GM21423 (cell line): Measurements from ENCODE around the gene C3orf49.

Experiments
- ATAC-seq: cut with Tn5 transposase; IDR thresholded peaks from one replicate; pipeline ENCODE4 v1.9.1; 2021; ENCODE audit warnings: mild to moderate bottlenecking, moderate library complexity; ENCODE audit not compliant: unreplicated experiment

C3orf49 gene

DNA sequence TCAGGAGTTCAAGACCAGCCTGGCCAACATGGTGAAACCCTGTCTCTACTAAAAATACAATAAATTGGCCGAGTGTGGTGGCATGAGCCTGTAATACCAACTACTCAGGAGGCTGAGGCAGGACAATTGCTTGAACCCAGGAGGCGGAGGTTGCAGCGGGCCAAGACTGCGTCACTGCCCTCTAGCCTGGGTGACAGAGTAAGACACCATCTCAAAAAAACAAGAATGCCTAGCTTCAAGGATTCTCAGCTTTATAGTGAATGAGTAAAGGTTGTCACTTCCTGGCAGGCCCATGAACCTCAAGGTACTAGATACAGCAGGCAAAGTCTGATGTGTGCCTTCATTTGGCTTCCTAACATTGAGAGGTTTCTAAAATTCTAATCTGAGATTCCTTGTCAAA lies 30.1 kb downstream of the C3orf49 start:
- ATAC-seq, result no peak

DNA sequence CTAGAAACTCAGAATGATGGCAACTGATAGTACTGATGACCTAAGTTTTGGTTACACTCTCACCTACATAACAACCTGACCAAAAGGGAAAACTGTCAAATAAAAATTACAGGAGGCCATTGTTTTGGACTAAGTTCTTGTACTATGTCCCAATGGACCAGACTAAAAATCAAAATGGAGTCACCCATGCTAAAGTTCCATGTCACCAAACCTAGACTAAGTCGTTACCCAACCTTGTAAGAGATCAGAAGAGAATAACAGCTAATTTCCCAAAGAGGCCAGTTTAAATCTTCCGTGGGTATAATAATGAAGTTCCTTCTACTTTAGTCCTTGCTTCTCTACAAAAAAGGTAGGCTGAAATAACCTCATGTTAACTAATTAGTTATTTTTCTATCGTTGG lies 32.2 kb downstream of the C3orf49 start:
- ATAC-seq, result no peak

DNA sequence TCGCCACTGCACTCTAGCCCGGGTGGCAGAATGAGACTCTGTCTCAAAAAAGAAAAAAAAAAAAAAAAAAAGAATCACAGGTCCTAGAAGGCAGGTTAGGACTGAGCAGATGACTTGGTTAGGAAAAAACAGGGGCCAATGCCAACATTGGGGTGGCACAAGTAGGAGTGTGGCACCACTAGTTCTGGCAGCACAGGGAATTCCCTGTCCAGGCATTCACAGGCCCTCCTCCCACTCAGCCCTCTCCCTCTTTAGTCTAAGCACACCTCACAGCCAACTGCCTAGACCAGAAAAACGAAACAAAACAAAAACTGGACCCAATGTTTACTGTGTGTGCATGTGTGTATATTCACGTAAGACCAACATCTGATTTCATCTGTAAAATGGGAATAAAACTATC lies 34.0 kb downstream of the C3orf49 start:
- ATAC-seq, result no peak

DNA sequence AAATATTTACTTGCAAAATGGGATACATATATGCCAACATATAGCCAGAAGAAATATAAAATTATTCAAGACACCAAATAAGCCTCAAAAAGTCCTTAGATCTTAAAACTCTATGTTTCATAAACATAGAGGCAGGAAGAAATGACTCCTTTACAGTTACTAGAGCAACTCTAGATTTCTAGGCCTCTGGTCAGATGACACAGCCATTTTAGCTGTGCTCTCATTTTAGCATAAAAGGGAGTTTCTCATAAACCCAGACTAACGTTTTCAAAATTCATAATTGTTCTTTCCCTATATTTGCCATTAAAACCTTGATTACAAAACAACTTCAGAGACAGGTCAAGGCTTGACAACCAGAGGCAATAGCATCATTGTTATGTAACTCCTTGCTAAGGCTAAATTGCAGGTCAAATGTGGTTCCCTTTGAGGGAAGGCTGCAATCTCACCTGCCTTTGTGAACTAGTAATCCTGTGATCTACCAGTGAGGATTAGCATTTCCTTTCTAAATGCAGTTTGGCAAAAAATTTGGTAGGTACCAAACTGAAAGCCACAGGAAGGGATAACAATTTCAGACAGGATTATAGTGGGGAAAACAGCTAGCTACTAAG lies 36.3 kb downstream of the C3orf49 start:
- ATAC-seq, result no peak

DNA sequence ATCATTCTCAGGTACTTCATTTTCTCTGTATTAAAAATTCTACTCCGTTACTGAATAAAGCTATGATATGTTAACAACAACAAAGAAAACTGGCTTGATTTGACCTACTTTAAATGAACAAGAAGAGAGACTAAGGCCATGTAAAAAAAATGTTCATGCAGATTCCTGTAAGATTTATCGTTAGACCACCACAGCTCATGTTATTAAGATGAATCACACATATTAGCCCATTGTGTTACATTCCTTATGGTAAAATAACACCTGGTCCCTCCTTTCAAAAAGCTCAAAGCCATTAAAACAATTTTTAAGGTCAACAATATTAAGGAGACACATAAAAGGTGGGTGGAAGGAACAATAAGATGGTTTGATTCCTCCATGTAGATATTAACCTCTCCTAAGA lies 38.2 kb downstream of the C3orf49 start:
- ATAC-seq, result no peak

DNA sequence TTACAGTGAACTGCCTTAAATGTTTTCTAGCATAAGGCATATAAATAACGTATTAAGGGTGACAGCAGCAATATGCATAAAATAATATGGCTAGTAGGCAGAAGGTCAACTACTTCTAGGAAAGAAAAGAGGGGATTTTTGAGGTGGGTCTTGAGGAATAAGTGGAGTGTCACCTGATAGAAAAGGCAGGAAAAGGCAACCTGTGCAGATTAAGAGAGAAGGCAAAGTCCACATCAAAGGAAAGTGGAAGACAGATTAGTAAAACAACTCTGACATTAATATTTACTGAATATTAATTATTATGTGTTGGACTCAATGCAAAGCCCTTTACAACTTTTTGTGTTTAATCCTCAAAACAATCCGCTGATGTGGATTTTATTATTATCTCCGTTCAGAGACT lies 41.7 kb downstream of the C3orf49 start:
- no peak for ATAC-seq

DNA sequence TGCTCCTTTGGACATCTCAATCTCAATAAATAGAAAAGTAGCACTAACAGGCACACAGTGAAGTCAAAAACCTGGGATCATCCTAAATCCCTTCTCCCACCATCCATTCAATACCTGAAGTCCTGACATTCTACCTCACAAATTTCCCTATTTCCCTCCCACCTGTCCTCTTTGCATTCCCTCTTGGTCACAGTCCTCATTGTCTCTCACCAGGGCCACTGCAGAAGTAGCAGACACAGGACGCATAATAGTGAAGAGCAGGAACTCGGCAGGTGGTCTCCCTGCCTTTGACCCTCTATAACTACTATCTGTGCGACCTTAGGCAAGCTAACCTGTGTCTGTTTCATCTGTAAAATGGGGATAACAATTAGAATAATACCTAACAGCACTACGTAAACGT lies 42.2 kb downstream of the C3orf49 start:
- ATAC-seq, result no peak

DNA sequence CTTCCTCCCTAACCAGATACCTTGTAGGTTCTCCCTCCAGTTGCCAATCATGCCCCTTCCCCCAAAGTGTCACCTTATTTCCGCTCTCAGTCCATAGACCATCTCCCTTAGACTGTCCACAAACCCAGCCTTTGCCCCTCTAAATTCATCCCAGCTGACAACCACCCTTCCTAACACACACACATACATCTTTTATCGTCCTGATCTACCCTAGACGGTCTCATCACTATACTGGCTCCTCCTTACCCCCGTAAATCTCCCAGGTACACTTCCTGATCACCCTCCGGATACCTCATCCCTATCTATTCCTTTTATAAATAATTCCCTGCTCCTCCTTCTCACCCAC lies 43.7 kb downstream of the C3orf49 start:
- ATAC-seq, result no peak

DNA sequence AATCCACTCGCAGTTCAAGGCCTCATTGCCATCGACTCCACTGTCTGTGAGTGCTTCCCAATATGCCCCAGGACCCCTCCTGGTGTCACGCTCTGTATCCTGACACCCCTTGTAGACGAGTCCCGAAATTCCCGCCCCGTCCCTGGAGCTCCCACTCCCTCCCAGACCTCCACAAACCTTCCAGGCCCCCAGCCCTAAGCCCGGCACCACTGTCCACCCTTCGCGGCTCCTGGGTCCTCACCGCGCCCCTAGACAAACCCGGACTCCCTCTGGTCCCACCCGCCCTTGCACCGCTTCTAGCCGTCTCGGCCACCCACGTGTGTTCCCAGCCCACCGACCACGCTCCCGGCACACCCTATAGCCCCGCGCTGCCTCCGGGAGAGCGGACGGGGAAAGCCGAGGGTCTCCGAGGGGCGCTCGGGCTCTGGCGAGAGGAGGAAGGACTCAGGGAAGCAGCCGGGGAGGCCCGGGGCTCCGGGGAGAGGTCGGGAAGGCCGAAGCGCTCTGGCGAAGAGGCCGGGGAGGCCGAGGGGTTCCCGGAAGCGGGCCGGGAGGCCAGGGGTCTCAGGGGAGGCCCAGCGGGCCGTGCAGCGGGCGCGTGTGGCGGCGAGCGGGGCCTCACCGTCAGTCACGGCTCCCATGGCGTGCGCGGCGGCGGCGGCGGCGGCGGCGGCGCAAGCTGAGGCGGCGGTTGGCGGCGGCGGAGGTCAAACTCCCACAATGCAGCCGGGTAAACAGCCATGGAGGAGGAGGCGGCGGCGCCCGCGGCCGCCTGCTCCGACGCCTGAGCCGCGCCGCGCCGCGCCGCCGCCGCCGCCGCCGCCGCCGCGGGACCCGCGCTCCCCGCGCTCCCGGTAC lies 44.3 kb downstream of the C3orf49 start, which contains the start of the genes ATXN7 and THOC7:
ATXN7 (plus strand) TSS at position 718 of the 858 bp plus-strand sequence. CDS start 48,732 bp downstream, outside the sequence.
THOC7 (minus strand) TSS at position 656 of the 858 bp plus-strand sequence; CDS start at position 641, 15 bp downstream.
- ATAC-seq, result peak; percentile 64

DNA sequence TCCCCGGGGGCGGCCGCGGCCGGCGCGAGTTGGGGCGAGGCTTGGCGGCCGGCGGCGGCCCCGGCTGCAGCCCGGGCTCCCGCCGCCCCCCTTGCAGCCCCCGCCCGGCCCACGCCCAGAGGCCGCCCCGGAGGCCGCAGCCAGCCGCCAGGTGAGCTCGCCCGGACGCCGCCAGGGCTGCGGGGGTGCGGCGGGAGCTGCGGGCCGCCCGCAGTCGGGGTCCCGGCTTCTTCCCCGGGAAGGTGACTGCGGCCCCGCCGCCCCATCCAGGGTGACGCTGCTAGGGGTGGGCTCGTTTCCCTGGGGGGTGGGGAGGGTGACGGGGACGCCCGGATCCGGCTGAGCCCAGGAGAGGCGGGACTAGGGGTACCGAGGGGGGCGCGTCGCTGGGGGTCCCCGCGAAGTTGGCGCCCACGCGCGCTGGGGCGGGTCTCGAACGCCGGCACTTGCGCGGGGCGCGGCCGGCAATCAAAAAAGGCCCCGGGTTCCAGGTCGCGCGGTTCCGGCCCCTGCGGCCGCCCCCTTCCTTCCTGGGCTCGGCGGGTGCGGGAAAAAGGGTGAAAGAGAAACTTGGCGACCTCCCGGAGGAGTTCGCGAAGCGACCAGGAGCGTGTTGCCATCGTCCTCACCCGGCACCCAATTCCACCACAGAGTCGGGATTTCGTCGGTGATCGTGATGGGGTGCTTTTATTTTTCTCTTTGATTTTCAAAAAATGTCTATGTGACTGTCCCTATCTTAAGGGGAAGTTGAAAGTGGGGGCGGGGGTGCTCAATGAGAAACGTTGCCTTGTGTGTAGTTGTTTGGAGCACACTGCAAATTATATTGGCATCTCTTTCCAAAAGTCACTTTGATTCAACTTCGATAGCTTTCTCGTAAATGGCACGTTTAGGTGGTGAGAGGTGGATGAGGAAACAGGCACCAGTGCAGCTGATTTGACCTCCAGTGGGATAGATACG lies 45.2 kb downstream of the C3orf49 start:
- peak; percentile 43 for ATAC-seq

DNA sequence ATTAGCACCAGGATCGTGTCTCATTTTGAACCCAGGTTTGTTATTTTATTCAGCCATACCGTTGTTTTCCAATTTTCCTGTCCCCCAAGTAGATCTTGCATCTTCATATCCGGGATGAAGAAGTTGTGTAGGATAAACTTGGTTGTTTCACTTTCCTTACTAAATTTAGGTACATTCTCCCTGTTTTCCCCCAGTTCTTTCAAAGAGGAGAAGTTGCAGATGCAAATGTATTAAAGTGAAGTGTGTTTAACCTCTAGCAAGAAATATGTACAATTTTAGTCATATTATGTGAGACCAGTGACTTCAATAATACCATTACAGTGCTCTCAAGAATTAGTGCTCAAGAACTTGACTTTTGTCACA lies 45.8 kb downstream of the C3orf49 start:
- ATAC-seq, result no peak

DNA sequence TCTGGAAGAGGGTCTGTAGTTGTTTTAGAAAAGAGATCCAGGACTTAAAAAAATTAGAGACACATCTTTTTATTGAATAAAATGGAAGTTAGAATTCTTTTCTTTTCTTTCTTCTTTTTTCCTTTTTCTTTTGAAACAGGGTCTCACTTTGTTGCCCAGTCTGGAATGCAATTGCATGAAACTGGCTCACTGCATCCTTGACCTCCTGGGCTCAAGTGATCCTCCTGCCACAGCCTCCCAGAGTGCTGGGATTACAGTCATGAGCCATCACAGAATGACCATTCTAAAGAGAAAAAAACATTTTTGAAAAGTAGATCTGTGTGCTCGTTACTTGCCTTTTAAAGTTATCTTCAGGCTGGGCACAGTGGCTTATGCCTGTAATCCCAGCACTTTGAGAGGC lies 48.1 kb downstream of the C3orf49 start:
- no peak for ATAC-seq

DNA sequence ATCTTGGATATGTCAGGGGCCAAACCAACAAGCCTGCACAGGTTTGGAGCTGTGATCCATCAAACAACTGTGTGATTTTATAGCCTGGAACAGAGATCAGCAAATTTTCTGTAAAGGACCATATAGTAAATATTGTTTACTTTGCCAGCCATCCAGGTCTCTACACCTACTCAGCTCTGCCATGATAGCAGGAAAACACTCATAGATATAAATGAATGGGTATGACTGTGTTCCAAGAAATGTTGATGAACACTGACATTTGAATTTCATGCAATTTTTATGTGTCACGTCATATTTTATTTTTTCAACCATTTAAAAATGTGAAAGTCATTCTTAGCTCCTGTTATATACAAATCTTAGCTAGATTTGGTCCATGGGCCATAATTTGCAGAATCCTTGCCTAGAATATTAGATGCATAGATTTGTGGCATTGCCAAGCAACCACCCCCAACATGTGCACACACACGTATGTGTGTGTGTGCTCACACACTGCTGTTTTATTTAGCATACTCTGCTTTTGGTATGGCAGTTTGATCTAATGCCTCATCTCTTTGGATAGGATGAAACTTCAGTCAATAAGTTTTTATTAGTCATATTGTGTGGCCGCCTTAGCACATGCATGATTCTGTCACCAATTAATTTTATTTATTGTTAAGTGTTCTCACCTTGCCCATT lies 51.0 kb downstream of the C3orf49 start:
- ATAC-seq, result no peak

DNA sequence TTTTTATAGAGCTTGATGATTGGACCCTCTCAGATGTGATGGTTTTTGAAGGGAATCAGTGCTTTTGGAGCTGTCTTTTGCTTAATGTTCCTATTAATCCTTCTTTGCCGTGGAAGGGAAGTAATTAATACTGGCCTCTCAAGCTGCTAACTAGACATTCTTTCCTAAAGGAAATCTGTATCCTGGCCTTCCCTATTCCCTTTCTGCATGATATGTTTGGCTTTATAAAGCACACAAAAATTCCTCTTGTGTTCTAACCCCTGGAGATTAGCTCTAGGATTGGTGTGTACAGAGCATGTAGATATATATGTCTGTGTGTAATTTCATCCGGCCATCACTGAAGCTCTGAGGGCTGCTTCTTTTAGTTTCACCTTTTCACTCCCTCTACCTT lies 51.5 kb downstream of the C3orf49 start:
- no peak for ATAC-seq

DNA sequence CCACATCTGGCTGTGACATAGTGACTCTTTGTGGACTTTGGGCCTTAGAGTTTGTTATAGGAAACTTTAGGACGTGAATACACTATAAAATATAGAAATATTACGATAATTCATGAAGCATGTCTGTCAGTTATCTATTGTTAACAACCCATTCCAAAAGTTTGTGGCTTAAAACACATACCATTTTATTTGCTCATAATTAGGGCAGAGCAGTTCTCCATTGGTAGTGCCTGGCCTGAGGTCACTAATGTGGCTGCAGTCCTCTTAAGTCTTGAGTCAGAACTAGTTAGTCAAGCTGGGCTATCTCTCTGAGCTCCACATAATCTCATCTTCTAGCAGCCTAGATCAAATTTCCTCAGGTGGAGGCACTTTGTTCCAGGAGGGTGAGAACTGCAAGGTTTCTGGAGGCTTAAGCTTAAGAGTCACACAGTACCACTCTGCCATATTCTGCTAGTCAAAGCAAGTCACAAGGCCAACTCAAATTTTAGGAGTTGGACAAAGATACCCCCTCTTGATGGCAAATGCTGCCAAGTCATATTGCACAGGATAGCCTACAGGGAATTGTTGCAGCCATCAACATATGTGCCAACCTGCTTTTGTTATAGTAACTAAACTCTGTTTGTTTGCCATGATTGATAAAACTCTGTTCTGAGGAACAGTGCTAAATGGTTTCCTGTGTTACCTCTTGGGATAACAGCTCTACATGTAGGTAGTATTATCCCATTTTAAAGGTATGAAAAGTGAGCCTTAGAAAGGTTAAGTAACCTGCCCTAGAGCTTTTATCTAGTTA lies 53.2 kb downstream of the C3orf49 start:
- no peak for ATAC-seq

DNA sequence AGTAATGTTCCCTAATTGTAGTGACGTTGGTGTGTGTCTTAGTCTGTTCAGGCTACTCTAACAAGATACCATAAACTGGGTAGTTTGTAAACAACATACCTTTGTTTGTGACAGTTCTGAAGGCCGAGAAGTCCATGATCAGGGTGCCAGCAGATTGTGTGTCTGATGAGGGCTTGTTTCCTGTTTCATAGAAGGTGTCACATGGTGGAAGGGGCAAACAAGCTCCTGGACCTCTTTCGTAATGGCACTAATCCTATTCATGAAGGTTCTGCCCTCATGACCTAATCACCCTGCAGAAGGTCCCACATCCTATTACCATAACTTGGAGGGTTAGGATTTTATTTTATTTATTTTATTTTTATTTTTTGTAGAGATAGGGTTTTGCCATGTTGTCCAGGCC lies 55.7 kb downstream of the C3orf49 start:
- ATAC-seq, result no peak

DNA sequence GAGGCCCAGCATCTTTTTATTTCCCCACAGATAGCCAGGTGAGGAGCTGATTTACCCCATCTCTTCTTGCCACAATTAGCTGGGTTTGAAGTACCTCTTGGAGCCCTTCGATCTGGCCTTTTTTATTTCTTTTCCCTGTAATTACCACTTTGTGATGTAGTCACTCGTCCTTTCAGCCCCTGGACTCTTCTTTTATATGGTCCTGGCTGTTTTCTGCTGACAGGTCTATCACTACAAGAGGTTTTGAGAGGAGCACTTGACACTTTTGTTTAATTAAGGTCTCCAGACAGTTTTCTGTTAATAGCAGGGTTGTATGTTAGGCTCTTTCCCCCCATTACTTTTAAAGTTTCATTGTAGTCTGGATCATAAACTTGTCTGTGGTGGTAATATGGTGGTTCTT lies 56.4 kb downstream of the C3orf49 start:
- no peak for ATAC-seq

DNA sequence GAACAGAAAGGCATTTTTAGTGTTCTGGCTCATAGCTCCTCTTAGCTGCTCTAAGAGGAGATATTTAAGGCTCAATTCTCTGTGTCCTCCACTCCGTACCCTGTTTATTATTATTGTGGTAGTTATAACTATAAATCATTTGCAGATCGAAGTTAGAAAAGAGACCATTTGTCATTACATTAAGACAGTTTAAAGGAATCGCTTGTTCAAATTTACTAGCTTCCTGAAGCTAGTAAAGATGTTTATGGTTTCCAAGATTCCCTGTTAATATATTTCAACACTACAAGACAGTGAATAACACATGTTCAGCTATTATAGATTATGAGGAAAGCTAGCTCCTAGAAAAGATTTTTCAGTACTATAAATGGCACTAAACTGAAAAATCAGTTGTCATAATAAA lies 57.2 kb downstream of the C3orf49 start:
- no peak for ATAC-seq

DNA sequence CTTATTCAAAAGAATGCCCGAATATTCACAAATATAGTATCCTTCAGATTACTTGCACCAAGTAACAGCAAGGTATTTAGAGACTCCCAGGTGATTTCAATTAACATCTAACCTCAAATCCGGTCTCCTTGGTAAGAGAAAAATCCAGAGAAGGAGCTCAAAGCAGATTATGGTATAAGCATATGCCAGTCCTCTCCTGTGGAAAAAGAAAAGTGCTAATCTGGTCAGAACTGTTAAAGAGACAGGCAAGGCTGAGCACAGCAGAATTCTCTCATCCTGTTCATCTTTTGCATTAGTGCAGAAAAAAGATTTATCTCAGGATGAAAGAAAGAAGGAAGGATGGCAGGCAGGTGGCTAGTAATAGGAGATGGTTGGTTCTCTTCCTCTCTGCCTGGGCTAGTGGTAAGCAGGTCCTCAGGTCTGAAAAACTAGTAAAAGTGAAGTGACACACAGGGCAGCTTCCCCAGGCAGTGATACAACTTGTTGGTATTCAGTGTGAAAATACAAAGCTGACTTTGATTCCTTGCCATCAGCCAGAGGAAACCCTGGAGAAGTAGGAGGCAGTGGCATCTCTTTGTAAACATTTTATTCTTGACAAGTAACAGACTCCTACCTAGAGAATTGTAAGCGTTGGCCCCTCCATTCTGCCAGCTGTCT lies 58.8 kb downstream of the C3orf49 start:
- ATAC-seq, result no peak
